ENCODE data around the gene OR1F1.
"Not testable (repeated sequence)": the region's sequence is repeated elsewhere in the genome, so short reads cannot be mapped to it uniquely, and the experiment has no call there.

OR1F1 gene

DNA sequence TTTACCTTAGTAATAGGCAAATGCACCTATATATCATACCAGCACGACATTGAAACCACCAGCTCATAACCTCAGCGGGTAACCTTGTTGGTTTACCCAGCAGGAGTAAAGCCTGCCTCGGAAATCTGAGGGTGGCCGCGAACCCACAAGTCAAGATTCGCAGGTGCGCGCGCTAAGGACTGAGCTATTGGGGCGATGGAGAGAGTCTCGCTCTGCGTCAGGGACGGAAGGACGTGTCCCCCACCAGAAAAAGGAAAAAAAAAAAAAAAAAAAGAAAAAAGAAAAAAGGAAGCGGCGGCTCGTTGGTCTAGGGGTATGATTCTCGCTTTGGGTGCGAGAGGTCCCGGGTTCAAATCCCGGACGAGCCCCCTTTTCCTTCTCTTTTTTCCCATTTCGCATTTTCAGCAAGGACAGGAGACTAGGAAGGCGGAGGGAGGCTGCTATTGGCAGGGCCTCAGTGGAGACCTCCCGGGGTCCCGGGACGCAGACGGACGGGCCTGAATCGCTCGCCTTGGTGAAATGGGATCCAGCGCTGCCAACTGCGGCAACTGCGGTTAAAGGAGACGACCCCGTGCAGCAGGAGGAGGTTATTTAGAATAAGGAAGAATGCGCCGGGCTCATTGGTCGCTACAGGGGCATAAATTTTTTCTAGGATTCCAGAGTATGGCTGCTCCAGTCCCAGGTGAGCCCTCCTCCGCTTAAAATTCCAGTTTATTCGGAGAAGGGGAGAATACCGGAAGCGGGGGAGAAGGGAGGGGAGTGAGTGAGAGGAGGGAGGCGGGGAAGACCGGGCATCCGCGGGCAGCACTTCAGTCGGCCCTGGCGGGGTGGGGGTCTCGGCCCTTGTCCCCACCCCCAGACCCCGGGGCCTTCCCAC lies at the start of gene OR1F1:
TSS of gene OR1F1 (plus strand) at position 407 of the 877 bp plus-strand sequence.
- DNase-seq = no peak

DNA sequence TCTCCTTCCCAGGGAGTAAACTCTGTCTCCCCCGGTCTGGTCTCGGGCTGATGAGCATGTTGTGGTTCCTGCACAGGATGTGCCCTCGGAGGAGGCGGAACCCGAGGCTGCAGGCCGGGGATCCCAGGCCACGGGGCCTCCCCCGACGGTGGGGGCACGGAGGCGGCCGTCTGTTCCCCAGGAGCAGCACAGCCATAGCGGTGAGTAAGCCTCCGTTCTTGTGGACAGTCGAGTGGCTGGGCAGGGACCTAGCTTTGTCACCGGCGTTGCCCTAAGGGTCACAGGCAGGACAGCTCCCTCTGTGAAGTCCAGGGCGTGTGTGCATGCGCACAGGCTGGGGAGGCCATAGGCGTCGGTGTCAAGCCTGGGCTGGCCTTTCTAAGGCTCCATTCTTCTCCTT lies 49.7 kb upstream of the OR1F1 start:
- no peak for DNase-seq

DNA sequence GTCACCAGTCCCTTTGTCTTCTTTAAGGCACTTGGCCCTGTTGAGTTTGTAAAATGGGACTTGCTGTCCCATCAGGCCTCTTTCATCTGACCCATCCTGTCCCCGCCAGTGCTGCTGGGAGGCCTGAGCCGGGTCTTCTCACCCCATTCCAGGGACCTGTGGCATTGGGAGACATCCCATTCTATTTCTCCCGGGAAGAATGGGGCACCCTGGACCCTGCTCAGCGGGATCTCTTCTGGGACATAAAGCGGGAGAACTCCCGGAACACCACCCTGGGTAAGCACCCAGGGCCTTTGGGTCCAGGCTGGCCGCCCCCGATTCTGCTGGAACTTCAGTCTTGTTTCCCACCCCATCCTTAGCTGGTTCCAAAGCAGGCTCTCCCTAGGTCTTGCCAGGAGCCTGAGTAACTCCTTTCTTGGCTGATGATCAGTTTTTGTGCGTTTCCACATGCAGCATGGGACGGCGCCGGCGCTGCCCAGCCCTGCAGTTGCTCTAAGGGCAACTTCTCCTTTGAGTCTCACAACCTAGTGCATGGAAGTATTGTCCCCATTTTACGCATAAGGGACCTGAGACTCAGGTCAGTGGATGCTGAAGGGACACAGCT lies 49.1 kb upstream of the OR1F1 start:
- no peak for DNase-seq

GRCh38 chr16:3139561-3139960 lies 48.4 kb upstream of the OR1F1 start:
- not testable (repeated sequence) for DNase-seq

DNA sequence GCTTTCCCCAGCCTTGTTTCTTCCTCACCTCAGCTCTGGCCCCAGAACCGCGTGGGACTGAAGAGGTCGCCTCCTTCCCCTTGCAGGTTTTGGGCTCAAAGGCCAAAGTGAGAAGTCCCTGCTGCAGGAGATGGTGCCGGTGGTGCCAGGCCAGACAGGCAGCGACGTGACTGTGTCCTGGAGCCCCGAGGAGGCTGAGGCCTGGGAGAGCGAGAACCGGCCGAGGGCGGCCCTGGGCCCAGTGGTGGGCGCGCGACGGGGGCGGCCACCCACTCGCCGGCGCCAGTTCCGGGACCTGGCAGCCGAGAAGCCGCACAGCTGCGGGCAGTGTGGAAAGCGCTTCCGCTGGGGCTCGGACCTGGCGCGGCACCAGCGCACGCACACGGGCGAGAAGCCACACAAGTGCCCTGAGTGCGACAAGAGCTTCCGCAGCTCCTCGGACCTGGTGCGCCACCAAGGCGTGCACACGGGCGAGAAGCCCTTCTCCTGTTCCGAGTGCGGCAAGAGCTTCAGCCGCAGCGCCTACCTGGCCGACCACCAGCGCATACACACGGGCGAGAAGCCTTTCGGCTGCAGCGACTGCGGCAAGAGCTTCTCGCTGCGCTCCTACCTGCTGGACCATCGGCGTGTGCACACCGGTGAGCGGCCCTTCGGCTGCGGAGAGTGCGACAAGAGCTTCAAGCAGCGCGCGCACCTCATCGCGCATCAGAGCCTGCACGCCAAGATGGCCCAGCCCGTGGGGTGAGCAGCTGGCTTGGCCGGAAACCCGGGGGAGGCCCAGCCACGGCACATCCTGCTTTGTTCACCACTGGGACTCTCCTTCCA lies 47.2 kb upstream of the OR1F1 start:
- no peak for DNase-seq

- DNase-seq = no peak
Observed at GRCh38 chr16:3141781-3142311, 46.2 kb upstream of the OR1F1 start.

- DNase-seq = no peak
Observed at GRCh38 chr16:3142327-3142726, 45.7 kb upstream of the OR1F1 start.

DNA sequence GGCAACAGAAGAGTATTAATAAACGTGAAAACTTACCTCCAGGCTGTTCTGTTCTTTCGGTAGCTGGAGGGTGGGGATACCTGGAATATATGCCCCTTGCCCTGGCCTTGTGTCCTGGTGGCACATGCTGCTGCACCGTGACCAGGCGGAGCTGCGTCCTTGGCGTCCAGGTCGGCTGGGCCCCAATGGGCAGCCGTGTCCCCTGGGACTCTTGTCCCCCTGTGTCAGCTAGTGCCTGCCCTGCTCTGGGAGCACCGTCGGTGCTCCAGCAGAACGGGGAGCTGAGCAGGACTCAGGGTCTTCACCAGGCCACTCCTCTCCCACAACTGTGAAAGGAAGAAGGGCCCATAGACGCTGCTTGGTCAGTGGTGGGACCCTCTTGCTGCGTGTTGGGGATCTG lies 45.2 kb upstream of the OR1F1 start:
- DNase-seq = no peak

- DNase-seq = no peak
Observed at GRCh38 chr16:3143189-3143588, 44.8 kb upstream of the OR1F1 start.

DNA sequence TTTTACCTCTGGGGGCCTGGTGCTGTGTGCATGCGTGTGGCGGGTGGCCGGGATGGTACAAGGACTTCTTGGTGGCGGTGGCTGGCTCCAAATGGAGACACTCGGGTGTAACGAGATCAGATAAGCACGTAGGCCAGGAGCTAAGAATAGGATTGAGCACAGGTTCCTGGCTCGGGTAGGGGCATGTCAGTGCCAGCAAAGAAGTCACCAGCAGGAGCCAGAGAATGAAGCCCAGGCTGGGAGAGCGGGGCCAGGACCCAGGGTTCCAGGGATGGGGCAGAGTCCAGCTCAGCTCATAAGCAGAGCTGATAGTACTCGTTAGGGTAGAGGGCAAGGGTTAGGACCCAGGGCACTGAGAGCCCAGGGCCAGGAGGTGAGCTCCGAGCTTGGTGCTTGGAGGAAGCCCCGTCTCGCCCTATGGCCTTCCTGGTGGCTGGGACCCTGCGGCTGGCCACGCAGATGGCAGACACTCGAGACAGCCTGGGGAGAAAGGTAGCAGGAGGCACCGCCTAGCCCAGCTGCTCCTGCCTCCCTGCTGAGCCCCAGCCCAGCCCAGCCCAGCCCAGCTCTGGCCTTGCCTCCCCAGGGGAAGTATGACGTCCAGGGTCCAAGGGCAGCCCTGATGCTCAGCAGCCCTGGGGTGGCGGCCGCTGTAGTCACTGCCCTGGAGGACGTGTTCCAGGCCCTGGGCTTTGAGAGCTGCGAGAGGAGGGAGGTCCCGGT lies 44.2 kb upstream of the OR1F1 start:
- DNase-seq = no peak

- DNase-seq = no peak
Observed at GRCh38 chr16:3144321-3144983, 43.6 kb upstream of the OR1F1 start.

- no peak for DNase-seq
Observed at GRCh38 chr16:3145151-3145550, 42.9 kb upstream of the OR1F1 start.

DNA sequence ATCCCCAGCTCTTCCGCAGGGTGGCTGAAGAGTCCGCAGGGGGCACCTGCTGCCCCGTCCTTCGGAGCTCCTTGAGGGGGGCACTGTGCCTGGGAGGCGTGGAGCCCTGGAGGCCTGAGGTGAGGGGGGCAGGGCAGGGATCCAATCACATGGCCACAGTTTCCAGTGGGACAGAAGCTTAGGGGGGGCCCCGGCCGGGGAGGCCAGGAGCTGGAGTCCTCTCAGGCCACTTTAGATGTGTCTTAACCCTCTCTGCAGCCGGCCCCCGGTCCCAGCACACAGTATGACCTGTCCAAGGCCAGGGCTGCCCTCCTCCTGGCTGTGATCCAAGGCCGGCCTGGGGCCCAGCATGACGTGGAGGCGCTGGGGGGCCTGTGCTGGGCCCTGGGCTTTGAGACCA lies 42.3 kb upstream of the OR1F1 start:
- no peak for DNase-seq

GRCh38 chr16:3147046-3147756 lies 40.8 kb upstream of the OR1F1 start:
- no peak for DNase-seq

GRCh38 chr16:3147757-3148104 lies 40.3 kb upstream of the OR1F1 start:
- DNase-seq = no peak

DNA sequence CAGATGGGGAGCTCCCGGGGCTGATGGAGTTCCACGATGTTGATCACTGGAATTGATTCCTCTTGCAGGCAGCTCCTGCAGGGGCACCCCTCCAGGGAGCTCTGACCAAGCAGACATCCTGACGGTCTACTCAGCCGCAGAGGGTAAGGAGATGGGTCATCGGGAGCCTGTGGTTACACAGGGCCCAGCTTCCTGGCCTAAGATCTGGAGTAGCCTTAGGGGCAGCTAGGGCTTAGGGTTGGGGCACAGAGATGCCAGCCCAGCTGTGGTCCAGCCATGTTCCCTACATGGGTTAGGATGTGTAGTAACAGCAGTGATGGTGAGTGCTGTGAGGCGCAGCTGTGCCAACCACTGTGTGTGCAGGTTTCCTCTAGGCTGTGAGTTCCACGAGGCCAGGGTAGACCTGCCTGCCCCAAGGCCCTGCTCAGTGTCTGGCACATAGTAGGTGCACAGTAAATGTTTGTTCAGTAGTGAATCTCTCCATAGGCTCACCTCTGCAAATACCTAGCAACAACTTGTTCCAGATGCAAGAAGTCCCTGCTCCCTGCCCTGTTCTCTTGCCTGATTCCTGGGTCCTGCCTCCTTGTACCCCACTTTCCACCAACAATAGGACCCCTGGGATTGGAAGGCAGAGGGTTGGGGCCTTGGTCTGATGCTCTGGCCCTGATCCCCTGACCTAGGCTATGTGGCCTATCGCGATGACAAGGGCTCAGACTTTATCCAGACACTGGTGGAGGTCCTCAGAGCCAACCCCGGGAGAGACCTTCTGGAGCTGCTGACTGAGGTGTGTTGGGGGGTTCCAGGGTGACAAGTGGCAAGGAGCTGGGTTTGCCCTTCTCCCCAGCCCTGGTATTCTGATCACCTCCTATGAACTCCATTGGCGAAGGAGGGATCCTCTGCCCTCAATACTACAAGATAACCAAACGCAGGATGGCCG lies 39.5 kb upstream of the OR1F1 start:
- no peak for DNase-seq

- DNase-seq = no peak
Observed at GRCh38 chr16:3149193-3149530, 38.8 kb upstream of the OR1F1 start.

- no peak for DNase-seq
Observed at GRCh38 chr16:3149630-3150345, 38.2 kb upstream of the OR1F1 start.

- DNase-seq = peak; percentile 56
Observed at GRCh38 chr16:3150346-3151218, 37.4 kb upstream of the OR1F1 start.

Measured in SIG-M5 (cell line).